Measurements from ENCODE around the gene MAPKAPK2.

The MAPKAPK2 gene

GRCh38 chr1:206722751-206723461 lies 38.2 kb downstream of the MAPKAPK2 start:
- no peaks in the 10 kb centered on the region for H3K9me2 ChIP-seq (replicated peaks; ENCODE audit: insufficient read depth, low read length)
- no peak for DNase-seq
- TF ChIP-seq EZH2phosphoT487 (IDR thresholded peaks at IDR 0.05; ENCODE audit: low read length) = no peak
- no peak for TF ChIP-seq CTCF (IDR thresholded peaks at IDR 0.05; ENCODE audit: low read length)
- no peak for TF ChIP-seq EZH2 (optimal IDR thresholded peaks at IDR 0.05; ENCODE audit: low read depth, low read length)
- peaks cover 6% of the 10 kb centered on the region for H3F3A ChIP-seq (ENCODE audit: insufficient read depth, low read length)
- no peaks in the 10 kb centered on the region for H3K27me3 ChIP-seq (replicated peaks; ENCODE audit: insufficient read depth, low read length)
- H2AFZ ChIP-seq (ENCODE audit: low read length) = no peak overlapping the region
- peaks cover 94% of the 10 kb centered on the region for H3K79me2 ChIP-seq (ENCODE audit: low read length)
- 0 out of 2 replicates have a peak, but pooled peaks cover 8% of the 10 kb centered on the region for H4K20me1 ChIP-seq (ENCODE audit: insufficient read depth, low read length)
- H3K9ac ChIP-seq (ENCODE audit: low read length) = no peak overlapping the region
- H3K4me3 ChIP-seq (ENCODE audit: low read length) = no peak overlapping the region
- no peak overlapping the region for H3K4me2 ChIP-seq (ENCODE audit: low read depth, low read length)
- H3K4me1 ChIP-seq (ENCODE audit: low read length) = peaks cover 33% of the 10 kb centered on the region
- H3K36me3 ChIP-seq (replicated peaks; ENCODE audit: insufficient read depth, low read length) = no peaks in the 10 kb centered on the region
- H3K27ac ChIP-seq (ENCODE audit: low read length) = no peak overlapping the region
- H3K9me3 ChIP-seq (replicated peaks; ENCODE audit: insufficient read depth, low read length) = no peaks in the 10 kb centered on the region

GRCh38 chr1:206723462-206723804 lies 38.7 kb downstream of the MAPKAPK2 start:
- TF ChIP-seq CTCF (IDR thresholded peaks at IDR 0.05; ENCODE audit: low read length) = no peak
- no peak for TF ChIP-seq EZH2 (optimal IDR thresholded peaks at IDR 0.05; ENCODE audit: low read depth, low read length)
- no peak for TF ChIP-seq EZH2phosphoT487 (IDR thresholded peaks at IDR 0.05; ENCODE audit: low read length)
- no peak overlapping the region for H3K9ac ChIP-seq (ENCODE audit: low read length)
- no peak overlapping the region for H2AFZ ChIP-seq (ENCODE audit: low read length)
- peaks cover 94% of the 10 kb centered on the region for H3K79me2 ChIP-seq (ENCODE audit: low read length)
- no peak overlapping the region for H3K4me2 ChIP-seq (ENCODE audit: low read depth, low read length)
- H3K9me2 ChIP-seq (replicated peaks; ENCODE audit: insufficient read depth, low read length) = no peaks in the 10 kb centered on the region
- no peak overlapping the region for H3K4me3 ChIP-seq (ENCODE audit: low read length)
- no peaks in the 10 kb centered on the region for H3K9me3 ChIP-seq (replicated peaks; ENCODE audit: insufficient read depth, low read length)
- peaks cover 28% of the 10 kb centered on the region for H3K4me1 ChIP-seq (ENCODE audit: low read length)
- H3K27ac ChIP-seq (ENCODE audit: low read length) = no peak overlapping the region
- no peaks in the 10 kb centered on the region for H3K27me3 ChIP-seq (replicated peaks; ENCODE audit: insufficient read depth, low read length)
- H3F3A ChIP-seq (ENCODE audit: insufficient read depth, low read length) = peaks cover 3% of the 10 kb centered on the region; the same call in 1 of the 2 replicates
- no peaks in the 10 kb centered on the region for H3K36me3 ChIP-seq (replicated peaks; ENCODE audit: insufficient read depth, low read length)
- 0 out of 2 replicates have a peak, but pooled peaks cover 8% of the 10 kb centered on the region for H4K20me1 ChIP-seq (ENCODE audit: insufficient read depth, low read length)
- DNase-seq = no peak

- H3K9me3 ChIP-seq (replicated peaks; ENCODE audit: insufficient read depth, low read length) = no peaks in the 10 kb centered on the region
- H3K9ac ChIP-seq (ENCODE audit: low read length) = no peak overlapping the region
- H3K4me2 ChIP-seq (ENCODE audit: low read depth, low read length) = no peak overlapping the region
- H3K4me3 ChIP-seq (ENCODE audit: low read length) = no peak overlapping the region
- H3K36me3 ChIP-seq (replicated peaks; ENCODE audit: insufficient read depth, low read length) = no peaks in the 10 kb centered on the region
- H3K9me2 ChIP-seq (replicated peaks; ENCODE audit: insufficient read depth, low read length) = no peaks in the 10 kb centered on the region
- peaks cover 94% of the 10 kb centered on the region for H3K79me2 ChIP-seq (ENCODE audit: low read length)
- peaks cover 3% of the 10 kb centered on the region; the same call in 1 of the 2 replicates for H3F3A ChIP-seq (ENCODE audit: insufficient read depth, low read length)
- H4K20me1 ChIP-seq (ENCODE audit: insufficient read depth, low read length) = 0 out of 2 replicates have a peak, but pooled peaks cover 8% of the 10 kb centered on the region
- DNase-seq = no peak
- H3K4me1 ChIP-seq (ENCODE audit: low read length) = peaks cover 23% of the 10 kb centered on the region
- no peaks in the 10 kb centered on the region for H3K27me3 ChIP-seq (replicated peaks; ENCODE audit: insufficient read depth, low read length)
- TF ChIP-seq CTCF (IDR thresholded peaks at IDR 0.05; ENCODE audit: low read length) = no peak
- no peak for TF ChIP-seq EZH2 (optimal IDR thresholded peaks at IDR 0.05; ENCODE audit: low read depth, low read length)
- no peak for TF ChIP-seq EZH2phosphoT487 (IDR thresholded peaks at IDR 0.05; ENCODE audit: low read length)
- H2AFZ ChIP-seq (ENCODE audit: low read length) = no peak overlapping the region
- H3K27ac ChIP-seq (ENCODE audit: low read length) = no peak overlapping the region
Observed at GRCh38 chr1:206723805-206724472, 39.2 kb downstream of the MAPKAPK2 start.

Data from MM.1S (cell line).